Umbilical cord (tissue), 2 donors: ENCODE results near the gene UGT1A8. TPM values are rescaled to one million over a fixed set of nuclear protein-coding genes. Genes with fewer than 3 reads are reported as not detected.

Experiments
- DNase-seq: peaks from one replicate; pipeline ENCODE4 v3.0.0-alpha.2; 2015; ENCODE audit warnings: low spot score
- total RNA-seq: library from RNA; depleted of rRNA; stranded (reverse); fragments of >200 nt; gene quantifications from one replicate; pipeline ENCODE4 v1.2.3, GENCODE V29; 2014; ENCODE audit warnings: low replicate concordance; ENCODE audit not compliant: insufficient read depth

UGT1A8 gene
- total RNA-seq, 1 donor from 2014 or later = 6.5 TPM

DNA sequence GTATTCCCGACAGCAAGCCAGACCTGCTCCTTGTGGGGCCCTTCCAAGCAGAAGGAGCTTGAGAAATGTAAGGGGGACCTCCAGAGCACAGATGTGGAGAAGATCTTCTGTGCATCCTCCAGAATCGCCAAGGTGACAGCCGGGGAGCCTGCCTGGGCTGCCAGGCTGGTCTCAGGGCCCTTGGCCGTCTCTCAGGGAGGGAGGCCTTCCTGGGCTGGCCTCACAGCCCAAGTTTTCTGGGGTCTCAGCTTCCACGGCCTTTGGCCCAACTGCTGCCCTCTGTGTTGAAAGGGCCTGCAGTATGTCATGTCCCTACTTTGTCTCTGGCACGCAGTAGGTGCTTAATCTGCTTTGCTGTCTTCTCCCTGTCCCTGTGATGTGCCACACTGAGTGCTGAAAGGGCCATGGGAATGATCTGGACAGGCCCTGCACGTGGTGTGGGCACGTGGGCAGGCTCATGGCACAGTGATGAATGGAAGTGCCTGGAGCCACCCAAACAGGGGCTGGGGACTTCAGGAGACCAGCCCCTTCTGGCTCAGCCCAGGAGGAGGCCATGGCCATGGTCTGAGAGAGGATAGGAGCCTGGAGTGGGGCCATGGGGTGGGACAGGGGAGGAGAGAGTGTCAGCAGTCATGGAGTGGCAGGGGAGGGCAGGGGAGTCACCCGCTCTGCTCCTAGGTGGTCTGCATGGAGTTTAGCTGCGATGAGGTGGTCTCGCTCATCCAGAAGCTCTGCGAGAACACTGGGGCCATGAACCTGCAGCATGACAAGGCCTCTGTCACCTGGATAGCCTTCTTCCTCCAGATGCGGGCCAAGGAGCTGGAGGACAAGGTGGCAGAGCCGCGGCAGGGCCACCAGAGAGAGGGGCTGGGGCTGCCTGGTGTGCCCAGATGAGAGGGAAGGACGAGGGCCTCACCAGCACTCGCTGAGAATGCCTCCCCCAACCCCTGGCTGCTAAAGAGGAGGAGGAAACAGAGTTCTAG, 201.5 kb downstream of the UGT1A8 start:
- DNase-seq = no peak

DNA sequence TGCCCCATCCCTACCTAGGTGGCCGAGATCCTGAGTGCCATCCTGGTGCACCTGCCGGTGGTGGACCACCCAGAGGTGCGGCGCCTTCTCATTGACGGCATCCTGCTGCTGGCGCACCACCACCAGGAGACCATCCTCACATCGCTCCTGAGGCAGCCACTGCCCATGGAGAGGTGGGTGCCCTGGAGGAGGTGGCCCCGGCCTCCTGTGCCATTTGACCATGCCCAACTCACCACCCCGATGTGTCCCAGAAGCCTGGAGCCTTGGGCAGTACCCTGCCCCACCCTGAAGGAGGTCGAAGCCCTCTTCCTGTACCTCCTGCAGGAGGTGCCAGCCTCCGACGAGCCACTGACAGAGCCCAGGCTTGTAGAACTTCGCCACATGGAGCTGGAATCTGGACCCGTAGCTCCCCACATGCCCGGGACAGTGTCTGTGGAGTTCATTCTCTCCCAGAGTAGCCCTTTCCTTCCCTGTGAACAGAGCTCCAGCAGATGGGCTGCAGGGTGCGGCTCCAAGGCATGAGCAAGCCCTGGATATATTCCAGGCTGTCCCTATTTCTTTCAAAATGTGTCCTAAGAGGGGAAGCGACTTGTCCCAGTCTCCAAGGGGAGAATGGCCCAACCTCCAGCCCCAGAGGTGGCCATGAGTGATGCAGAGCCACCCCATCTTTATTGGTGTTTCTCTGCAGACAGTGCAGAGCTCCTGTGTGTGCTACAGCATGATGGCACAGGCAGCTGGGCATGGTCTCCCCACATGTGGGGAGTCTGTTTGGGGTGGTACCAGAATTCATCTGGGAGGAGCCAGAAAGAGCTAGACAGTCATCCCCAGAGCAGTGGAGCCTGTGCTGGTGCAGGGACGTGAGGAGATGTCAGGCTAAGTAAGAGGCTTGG, 202.7 kb downstream of the UGT1A8 start:
- no peak for DNase-seq

DNA sequence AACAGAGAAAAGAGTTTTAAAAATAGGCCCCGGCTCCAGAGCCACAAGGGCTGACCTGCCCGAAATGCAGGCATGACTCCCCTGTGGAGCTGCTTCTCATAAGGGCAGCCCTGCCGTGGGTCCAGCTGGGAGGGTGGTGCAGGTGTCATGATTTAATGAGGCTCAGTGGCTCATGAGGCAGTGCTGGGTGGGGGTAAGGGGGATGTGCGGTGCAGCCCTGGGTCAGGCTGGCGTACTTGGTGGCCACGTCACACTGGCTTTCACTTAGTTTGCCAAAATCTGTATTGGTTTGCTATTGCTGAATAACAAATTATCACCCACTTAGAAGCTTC, 203.3 kb downstream of the UGT1A8 start:
- DNase-seq = no peak

DNA sequence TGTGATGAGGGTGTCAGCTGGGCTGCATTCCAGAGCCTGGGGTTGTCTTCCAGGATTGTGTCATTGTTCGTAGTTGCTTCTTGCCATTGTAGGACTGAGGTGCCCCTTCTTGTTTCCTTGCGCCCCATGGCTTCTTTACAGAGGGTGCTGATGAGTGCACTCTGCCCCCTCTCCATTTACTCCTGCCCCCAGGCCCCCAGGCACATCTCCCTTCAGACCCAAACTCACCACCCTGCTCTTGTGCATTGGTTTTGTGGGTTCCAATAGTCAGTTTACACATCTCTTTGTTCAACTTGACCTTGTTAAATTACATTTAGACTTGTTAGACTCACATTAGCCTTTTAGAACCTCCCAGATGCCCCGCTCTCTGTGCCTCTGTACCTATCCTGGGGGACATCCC, 203.8 kb downstream of the UGT1A8 start:
- no peak for DNase-seq

DNA sequence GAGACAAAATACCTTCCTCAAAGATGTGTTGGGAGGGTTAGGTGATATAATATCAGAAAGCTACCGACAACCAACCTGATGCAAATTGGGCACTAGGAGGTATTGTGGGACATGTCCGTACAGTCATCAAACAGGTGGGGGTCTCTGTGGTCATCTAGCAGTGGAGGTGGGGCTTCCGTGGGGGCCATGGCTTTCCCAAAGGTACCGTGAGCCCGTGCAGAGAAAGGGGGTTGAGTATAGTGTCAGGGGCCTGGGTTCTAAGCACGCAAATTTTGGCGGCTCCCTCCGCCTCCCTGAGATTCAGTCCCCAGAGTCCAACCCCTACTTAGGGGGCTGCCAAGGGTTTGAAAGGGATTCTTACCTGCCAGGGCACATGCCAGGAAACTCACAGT, 204.3 kb downstream of the UGT1A8 start:
- DNase-seq = no peak

DNA sequence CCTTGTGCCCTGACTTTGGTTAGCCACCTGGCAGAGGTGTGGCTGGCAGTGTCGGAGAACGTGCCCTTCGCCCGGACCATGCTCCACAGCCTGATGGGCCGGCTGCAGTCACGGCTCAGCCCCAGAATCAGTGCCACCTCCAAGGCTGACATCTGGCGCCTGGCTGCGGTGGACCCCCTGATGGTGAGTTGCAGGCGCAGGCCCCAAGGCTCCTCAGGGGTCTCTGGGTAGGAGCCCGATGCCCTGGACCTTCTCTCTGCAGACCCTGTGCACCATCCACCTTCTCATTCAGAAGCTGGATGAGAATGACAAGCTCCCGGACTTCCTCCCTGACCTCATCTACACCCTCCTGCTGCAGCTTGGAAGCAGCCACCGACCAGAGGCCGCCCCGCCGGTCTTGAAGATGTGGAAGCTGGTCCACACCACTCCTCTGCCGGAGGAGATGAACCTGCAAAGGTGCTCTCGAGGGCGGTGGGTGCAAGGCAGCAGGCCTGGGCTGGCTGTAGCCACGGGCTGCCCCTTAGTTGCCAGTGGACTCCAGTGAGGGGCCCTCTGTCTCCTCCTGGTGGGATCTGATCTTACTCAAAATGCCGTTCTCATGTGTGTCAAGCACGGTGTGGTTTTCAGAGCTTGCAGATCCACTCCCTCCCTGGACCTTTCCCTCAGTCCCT, 204.8 kb downstream of the UGT1A8 start:
- no peak for DNase-seq

Other genes with a start within 250 kb of the UGT1A8 start
- gene USP40, start 50.9 kb upstream of the UGT1A8 start, total RNA-seq = 33.2 TPM
- gene UGT1A10, start 18.8 kb downstream of the UGT1A8 start, total RNA-seq = 0.48 TPM
- gene UGT1A9, start 54.3 kb downstream of the UGT1A8 start, total RNA-seq = 0.48 TPM
- gene UGT1A7, start 64.3 kb downstream of the UGT1A8 start, total RNA-seq = 3.6 TPM
- gene UGT1A6, start 75.3 kb downstream of the UGT1A8 start, total RNA-seq = 3.1 TPM
- gene UGT1A5, start 95.3 kb downstream of the UGT1A8 start, total RNA-seq = not detected
- gene UGT1A4, start 101.1 kb downstream of the UGT1A8 start, total RNA-seq = not detected
- gene UGT1A3, start 111.4 kb downstream of the UGT1A8 start, total RNA-seq = not detected
- 3.1 TPM for gene UGT1A1, start 142.6 kb downstream of the UGT1A8 start, total RNA-seq
- not detected for gene MROH2A, start 160.7 kb downstream of the UGT1A8 start, total RNA-seq
- gene HJURP, start 236.9 kb downstream of the UGT1A8 start, total RNA-seq = 3.9 TPM